Fibroblast of skin of left biceps (primary cell): ENCODE results near the gene PLEKHA6.

Source experiments
- DNase-seq, 2 experiments: peaks; one replicate each; pipeline ENCODE4 v3.0.0-alpha.2; 2013; ENCODE audit warnings: low read depth in 2 of 2

The PLEKHA6 gene

DNA sequence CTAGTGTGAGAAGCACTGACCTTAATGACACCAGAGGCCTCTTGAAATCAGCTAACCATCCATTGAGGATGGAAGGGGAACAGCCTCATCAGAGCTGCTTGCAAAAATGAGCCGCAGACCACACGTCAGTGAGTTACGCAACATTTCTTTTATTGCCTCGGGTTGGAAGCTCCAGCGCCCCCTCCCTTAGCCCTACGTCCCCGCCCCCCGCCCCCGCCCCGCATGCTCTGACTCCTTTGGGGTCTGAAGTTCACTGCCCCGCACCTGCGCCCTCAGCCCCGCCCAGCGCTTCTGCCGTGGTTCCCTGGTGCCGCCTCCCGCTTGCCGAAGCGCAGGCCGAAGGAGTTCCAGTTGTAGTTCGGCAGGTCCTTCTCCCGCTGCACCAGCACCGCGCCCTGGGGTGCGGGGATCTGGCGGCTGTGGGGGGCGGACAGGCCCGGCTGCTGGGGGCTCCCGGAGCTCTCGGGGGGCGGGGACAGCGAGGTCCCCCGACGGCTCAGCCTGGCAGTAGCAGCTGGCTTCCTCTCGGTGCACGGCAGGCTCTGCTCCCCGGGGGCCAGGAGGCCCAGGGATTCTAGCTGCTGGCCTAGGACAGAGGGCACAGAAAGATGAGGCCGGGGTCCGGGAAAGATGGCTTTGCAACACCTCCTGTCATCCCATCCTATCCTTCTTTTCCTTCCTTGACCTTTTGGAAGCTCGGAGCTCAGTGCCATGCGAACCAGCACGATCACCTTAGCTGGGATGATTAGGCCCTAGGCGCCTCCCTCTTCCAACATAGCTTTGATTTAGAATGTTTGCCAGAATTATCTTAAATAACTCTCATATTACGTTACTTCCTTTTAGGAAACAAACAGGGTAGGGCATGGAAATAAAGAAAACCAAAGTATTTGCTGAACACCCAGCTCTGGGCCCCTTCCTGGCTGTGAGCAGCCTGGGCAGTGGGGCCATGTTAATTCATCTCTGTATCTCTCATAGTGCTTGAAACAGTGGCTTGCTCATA, 169.2 kb downstream of the PLEKHA6 start:
- DNase-seq = no peak

GRCh38 chr1:204188959-204189639, 170.6 kb downstream of the PLEKHA6 start:
- DNase-seq = no peak

GRCh38 chr1:204186597-204186996, 173.1 kb downstream of the PLEKHA6 start:
- DNase-seq = no peak

GRCh38 chr1:204181116-204181515, 178.6 kb downstream of the PLEKHA6 start:
- no peak for DNase-seq

- no peak for DNase-seq
These were observed 179.6 kb downstream of the PLEKHA6 start for GRCh38 chr1:204180133-204180532.

GRCh38 chr1:204178487-204179281, 181.0 kb downstream of the PLEKHA6 start:
- DNase-seq = no peak

- no peak for DNase-seq
These were observed 182.6 kb downstream of the PLEKHA6 start for GRCh38 chr1:204177133-204177532.

GRCh38 chr1:204176049-204176448, 183.7 kb downstream of the PLEKHA6 start:
- no peak for DNase-seq

- no peak for DNase-seq
These were observed 184.8 kb downstream of the PLEKHA6 start for GRCh38 chr1:204174958-204175357.

- DNase-seq = no peak
These were observed 187.2 kb downstream of the PLEKHA6 start for GRCh38 chr1:204172404-204173029.

DNA sequence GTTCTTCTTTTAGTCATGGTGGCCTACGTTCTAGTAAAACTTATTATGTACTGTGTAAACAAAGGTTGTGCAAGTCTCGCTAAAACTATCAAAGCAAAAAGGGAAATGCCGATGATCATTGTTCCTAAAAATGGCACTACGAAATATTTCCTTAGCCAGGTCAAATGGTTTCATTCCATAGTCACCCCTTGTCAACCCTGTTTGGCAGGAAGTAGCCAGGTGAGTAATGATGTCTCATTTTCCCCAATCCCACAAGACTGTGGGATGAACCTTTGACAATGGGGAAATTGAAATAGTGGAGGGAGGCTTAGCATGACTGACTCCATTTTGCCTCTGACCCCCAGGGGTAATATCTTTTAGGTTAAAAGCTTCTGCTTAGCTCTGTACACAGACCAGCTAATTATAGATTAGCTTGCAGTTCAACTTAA, 188.0 kb downstream of the PLEKHA6 start:
- no peak for DNase-seq

- DNase-seq = no peak
These were observed 189.1 kb downstream of the PLEKHA6 start for GRCh38 chr1:204170494-204171155.

DNA sequence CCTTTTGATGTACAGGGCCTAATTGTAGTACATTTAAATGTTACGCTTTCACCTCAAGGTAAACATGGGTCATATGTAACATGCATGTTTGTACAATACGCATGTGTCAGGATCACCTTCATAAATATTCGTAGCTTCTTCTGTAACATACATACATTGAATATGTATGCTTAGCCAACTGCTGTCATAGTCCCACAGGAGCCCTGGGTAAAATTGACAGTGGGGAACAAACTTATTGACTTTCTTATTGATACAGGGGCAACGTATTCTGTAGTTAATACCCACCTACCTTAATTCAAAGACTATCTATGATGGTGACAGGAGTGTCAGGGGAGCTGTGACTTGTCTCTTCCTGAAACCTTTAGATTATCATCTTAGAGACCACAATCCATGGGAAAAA, 189.9 kb downstream of the PLEKHA6 start:
- no peak for DNase-seq
